Anterior cingulate cortex (tissue), 58 donors: ENCODE data around the gene AIG1.
"Not testable (repeated sequence)": the region's sequence is repeated elsewhere in the genome, so short reads cannot be mapped to it uniquely, and the experiment has no call there.

ENCODE experiments used
- DNase-seq, 58 donors: peaks; one replicate each; lab custom pipeline; 2025; lab: John Stamatoyannopoulos, UW

AIG1 gene

DNA sequence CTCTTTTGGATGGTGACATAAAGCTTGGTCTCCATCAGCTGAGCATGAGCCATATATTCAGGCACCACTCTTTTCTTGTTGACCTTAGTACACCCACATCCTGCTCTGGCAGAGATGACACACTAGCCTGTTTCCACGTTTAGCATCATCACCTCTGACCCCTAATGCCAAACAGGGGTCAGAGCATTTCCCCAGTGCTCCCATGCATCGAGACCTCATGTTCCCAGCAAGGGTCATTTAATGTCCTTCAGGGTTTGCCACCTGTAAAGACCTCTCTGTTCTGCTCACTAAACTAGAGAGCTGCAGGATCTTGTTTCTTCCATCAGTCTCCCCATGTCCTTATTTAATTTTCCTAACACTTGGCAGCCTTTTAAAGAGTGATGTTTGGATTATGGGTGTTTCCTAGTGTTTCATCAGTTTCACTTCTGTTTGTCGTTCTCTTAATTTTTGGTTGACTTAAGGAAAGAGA, 97.5 kb downstream of the AIG1 start:
- DNase-seq, result no peak

GRCh38 chr6:143159001-143159400, 98.3 kb downstream of the AIG1 start:
- no peak for DNase-seq

DNA sequence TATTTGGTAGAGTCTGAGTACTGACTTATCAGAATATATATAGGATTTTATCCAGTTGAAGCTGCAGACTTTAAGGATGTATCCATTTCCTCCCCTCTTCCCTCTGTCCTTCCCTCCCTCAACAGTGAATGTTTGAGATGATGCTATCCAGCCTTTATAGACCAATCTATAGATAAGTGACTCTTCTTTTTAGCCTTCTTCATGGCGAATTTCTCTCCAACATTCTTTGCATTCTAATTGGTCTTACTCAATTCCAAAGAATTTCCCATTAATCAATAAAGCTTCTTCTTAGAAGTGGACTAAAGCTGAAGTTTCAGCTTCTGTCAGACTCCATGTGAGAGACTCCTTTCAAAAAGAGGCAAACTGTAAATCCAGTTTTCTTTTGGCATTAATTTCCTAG, 99.3 kb downstream of the AIG1 start:
- DNase-seq, result no peak

DNA sequence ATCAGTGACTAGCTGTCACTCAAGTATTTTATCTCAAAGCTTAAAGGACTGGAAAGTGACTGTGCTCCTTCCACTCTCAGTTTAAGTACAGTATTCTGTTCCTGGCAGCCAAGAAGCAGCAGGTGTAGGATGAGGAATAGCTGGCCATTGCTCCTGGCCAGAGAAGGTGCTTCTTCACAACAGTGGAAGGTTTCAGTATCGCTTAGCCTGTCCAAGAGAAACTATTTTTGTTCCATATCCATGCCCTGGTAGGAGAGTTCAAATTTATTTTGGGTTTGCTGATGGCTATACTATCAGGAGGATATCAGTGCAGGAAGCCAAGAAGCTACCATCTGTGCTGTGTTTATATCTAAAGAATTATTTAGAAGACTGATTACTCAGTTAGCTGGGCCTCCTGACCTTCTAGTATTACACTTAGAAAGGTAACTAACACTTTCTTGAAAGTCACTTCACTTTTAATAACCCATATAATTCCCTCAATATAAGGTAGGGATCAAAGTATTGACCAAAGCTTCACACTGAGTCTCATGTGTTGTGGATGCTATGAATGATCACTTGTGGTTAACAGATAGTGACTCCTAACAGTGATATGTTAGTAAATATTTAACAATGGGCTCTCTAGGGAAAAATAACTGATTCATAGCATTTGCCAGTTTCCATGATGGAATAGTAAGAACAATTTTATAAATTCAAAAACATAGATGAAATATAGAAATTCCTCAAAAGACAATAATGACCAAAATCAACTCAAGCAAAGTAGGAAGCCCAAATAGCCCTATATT, 99.9 kb downstream of the AIG1 start:
- no peak for DNase-seq

DNA sequence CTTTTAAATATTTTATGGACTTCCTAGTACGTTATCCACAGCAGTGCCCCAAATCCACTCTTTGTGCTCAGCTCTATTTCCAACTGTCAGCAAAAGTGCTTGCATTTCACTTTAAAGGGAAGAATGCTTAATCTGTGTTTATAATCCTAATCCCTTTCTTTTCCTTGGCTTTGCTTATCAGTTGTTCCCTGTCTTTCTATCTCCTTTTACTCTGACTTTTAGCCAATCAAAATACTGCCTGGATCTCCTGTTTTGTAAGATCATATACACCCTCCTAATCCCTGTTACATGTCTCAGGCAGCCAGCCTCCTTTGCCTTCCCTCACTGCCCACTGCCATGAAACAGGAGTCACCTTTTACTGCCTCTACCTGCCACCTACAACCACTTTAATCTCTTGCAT, 102.9 kb downstream of the AIG1 start:
- DNase-seq, result no peak

DNA sequence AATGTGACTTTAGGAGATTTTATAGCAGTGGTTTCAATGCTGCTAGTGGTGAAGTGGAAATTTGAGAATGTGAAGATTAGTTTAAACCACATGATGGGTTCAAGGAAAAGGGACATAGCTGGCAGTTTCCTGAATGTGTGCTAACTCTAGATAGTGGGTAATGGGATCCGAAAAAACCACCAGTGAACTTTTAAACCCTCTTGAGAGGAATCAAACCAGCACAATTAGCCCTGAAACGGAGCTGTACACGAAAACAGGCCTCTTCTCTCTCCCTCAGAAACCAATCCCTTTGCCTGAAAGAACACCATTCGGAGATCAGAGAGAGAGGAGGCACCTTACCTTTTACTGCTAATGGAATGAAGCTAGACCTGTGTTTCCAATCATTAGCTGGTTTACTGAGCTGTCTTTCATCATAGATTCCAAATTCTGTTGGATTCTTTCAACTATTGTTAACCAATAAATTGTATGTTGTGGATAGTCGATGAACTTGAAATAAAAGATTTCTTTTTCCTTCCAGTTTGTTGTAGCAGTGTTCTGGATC, 103.9 kb downstream of the AIG1 start:
- DNase-seq, result no peak

- DNase-seq, result no peak
Measured at GRCh38 chr6:143165315-143165855, 104.7 kb downstream of the AIG1 start.

GRCh38 chr6:143166247-143166695, 105.6 kb downstream of the AIG1 start:
- DNase-seq, result no peak

DNA sequence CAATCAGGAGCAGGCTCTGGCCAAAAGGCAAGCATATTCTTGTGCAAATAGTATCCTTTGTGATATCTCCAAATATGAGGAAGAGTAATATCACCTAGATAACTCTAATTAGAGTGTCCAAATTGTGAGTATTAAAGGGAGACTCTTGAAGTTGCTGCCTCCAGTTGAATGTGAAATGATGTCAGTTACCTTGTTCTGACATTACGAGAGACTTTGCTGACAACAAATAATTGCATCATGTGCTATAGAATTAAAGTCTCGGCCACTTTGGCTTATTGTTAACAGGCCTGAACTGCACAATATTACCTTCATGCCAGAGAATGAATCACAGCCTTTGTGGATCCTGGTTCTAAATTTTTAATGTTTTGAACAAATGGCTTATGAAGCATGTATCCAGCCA, 106.5 kb downstream of the AIG1 start:
- no peak for DNase-seq

DNA sequence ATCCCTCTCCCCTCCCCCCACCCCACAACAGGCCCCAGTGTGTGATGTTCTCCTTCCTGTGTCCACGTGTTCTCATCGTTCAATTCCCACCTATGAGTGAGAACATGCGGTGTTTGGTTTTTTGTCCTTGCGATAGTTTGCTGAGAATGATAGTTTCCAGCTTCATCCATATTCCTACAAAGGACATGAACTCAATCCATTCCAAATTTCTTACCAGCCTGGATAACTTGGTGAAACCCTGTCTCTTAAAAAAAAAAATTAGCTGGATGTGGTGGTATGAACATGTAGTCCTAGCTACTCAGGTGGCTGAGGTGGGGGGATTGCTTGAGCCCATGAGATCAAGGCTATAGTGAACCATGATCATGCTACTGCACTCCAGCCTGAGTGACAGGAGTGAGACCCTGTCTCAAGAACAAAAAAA, 107.7 kb downstream of the AIG1 start:
- not testable (repeated sequence) for DNase-seq

GRCh38 chr6:143169440-143169839, 108.8 kb downstream of the AIG1 start:
- no peak for DNase-seq

DNA sequence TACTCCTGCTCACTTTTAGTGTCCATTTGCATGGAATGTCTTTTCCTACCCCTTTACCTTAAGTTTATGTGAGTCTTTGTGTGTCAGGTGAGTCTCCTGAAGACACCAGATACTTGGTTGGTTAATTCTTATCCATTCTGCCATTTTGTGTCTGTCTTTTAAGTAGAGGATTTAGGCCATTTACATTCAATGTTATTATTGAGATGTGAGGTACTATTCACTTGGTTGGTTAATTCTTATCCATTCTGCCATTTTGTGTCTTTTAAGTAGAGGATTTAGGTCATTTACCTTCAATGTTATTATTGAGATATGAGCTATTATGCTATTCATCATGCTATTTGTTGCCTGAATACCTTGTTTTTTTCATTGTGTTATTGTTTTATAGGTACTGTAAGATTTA, 113.8 kb downstream of the AIG1 start:
- DNase-seq, result no peak

DNA sequence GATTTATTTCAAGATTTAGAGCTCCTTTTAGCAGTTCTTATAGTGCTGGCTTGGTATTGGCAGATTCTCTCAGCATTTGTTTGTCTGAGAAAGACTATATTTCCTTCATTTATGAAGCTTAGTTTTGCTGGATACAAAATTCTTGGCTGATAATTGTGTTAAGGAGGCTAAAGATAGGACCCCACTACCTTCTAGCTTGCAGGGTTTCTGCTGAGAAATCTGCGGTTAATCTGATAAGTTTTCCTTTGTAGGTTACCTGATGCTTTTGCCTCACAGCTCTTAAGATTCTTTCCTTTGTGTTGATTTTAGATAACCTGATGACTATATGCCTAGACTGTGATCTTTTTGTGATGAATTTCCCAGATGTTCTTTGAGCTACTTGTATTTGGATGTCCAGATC, 114.3 kb downstream of the AIG1 start:
- DNase-seq, result no peak

DNA sequence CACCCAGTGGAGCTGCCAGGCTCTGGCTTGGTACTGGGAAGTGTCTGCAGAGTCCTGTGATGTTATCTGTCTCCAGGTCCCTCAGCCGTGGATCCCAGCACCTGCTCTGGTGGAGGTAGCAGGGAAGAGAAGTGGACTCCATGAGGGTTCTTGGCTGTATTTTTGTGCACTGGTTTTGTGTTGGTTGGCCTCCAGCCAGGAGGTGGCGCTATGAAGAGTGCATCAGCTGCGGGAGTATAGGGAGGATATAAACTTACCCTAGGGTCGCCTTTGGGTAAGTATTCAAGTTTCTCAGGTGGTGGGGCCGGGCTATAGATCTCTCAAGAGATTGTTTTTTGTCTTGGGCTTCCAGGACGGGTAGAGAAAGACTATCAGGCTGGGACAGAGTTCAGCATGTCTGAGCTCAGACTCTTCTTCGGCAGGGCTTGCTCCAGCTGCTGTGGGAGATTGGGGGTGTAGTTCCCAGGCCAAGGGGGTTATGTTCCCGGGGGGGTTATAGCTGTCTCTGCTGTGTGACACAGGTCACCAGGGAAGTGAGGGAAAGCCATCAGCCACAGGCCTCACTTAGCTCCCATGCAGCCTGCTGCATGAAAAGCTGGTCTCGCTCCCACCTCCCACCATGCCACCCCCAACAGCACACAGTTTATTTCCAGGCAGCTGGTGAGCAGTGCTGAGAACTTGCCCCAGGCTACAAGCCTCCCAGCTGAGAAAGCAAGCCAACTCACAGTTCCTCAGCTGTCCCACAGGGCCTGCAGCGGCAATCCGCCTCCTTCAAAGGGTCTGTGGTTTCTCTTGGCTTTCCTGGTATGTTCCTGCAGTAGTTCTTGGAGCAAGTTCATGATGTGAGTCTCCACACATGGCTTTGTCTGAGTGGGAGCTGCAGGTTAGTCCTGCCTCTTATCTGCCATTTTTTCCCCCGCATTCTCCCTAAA, 115.7 kb downstream of the AIG1 start:
- no peak for DNase-seq

- no peak for DNase-seq
Measured at GRCh38 chr6:143177706-143178105, 117.0 kb downstream of the AIG1 start.

DNA sequence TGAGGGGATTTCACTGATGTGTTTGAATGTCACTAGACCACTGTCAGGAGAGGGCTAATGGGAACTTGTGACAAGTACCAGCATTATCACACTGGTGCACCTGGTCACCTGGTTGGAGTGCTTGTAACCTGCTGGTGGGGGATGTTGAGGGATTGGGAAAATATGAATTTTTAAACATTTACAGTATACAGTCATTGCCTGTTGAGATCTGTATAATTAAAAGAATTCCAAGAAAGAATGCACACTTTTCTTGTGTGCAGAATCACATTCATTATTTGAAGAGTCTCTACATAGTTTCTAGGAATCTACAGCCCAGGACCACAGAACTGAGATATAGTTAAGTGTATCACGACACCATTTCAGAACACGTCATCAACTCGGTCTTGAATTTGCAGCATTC, 118.4 kb downstream of the AIG1 start:
- no peak for DNase-seq

- no peak for DNase-seq
Measured at GRCh38 chr6:143179901-143180612, 119.4 kb downstream of the AIG1 start.

DNA sequence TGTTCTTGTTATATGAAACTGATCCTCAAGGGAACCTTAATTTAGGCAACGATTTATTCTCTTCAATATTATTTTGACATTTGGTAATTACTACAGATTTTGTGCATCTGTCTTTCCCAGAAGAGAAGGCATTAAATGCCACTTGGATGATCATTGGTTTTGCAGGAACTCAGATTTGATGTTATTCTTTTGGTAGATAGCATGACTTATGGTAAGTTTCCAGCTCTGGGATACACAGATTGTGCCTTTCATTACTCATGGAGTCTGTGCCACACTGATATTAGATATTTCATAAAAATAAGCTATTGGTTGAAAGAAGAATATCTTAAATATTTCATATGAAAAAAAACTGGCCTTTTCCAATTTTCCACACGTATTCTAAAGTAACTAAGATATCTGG, 120.1 kb downstream of the AIG1 start:
- DNase-seq, result no peak

- DNase-seq, result no peak
Measured at GRCh38 chr6:143183666-143184065, 123.0 kb downstream of the AIG1 start.

DNA sequence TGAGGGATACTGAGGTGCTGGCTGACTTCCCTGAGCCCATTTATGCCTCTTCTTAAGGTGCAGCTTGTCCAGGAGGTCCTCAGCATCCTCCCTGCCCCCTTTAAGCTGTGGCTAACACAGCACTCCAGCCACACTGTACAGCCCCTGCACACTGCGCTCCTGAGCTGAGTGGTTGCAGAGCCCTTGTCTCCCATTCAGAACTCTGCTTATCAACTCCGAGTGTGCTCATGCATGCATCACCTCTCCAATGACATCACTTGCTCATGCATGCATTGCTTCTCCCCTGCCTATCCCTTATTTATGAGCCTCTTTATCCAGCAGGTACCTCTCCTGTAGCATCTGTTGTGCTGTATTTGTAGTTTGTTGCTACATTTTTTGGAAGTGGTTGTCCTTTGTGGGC, 124.6 kb downstream of the AIG1 start:
- DNase-seq, result no peak
